ENCODE data around the gene USH2A. TPM values are rescaled to one million over a fixed set of nuclear protein-coding genes. Genes with fewer than 3 reads are reported as not detected.

The USH2A gene
- polyA plus RNA-seq, 1 of the 3 experiments (the other 2 are of a cell fraction) = under 0.01 TPM

DNA sequence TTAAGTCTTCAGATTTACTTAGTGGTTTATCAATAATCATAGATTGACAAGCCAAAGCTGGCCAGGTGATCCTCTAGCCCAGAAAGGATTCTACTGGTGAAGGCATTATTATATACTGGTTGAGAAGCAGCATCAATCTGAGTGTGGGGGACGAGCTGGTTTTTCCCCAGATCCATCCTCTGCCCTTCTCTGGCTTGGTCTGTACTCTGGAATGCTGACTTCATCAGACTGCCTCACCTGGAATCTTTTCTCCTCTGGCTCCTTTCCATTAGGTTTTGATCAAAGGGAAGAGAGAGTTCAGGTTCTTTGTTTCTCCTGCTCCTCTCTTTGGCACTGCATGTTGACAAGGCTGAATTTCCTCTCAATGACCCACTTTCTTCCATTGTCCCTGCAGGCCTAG lies 762.2 kb downstream of the USH2A start:
- TF ChIP-seq IRF3 (IDR thresholded peaks at IDR 0.05; ENCODE audit: low read depth, low read length) (no peak), NRF1 (IDR thresholded peaks at IDR 0.05; ENCODE audit: low read depth, low read length) (no peak), SIN3A (IDR thresholded peaks at IDR 0.05; ENCODE audit: borderline replicate concordance, low read depth, low read length) (no peak), EZH2phosphoT487 (IDR thresholded peaks at IDR 0.05; ENCODE audit: borderline replicate concordance, low read depth) (no peak), MEF2A (IDR thresholded peaks at IDR 0.05; ENCODE audit: borderline replicate concordance, low read depth) (no peak), RAD21 (IDR thresholded peaks at IDR 0.05; ENCODE audit: low read length) (no peak), RCOR1 (IDR thresholded peaks at IDR 0.05; ENCODE audit: low read length) (no peak), MXI1 (IDR thresholded peaks at IDR 0.05; ENCODE audit: low read depth, low read length) (no peak), RFX5 (IDR thresholded peaks at IDR 0.05; ENCODE audit: low read length) (no peak), TAF1 (IDR thresholded peaks at IDR 0.05; ENCODE audit: borderline replicate concordance, low read depth, low read length) (no peak), PBX3 (IDR thresholded peaks at IDR 0.05) (no peak), REST (IDR thresholded peaks at IDR 0.05; ENCODE audit: low read depth, low read length) (no peak), JUND (IDR thresholded peaks at IDR 0.05) (no peak), TCF12 (IDR thresholded peaks at IDR 0.05) (no peak), NFIC (IDR thresholded peaks at IDR 0.05; ENCODE audit: borderline replicate concordance) (no peak), SMC3 (IDR thresholded peaks at IDR 0.05; ENCODE audit: low read depth, low read length) (no peak)
- TF ChIP-seq, protein P1, sequence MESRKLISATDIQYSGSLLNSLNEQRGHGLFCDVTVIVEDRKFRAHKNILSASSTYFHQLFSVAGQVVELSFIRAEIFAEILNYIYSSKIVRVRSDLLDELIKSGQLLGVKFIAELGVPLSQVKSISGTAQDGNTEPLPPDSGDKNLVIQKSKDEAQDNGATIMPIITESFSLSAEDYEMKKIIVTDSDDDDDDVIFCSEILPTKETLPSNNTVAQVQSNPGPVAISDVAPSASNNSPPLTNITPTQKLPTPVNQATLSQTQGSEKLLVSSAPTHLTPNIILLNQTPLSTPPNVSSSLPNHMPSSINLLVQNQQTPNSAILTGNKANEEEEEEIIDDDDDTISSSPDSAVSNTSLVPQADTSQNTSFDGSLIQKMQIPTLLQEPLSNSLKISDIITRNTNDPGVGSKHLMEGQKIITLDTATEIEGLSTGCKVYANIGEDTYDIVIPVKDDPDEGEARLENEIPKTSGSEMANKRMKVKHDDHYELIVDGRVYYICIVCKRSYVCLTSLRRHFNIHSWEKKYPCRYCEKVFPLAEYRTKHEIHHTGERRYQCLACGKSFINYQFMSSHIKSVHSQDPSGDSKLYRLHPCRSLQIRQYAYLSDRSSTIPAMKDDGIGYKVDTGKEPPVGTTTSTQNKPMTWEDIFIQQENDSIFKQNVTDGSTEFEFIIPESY (IDR thresholded peaks at IDR 0.05; ENCODE audit: borderline replicate concordance, low read depth) = no peak
- TF ChIP-seq, protein P2, sequence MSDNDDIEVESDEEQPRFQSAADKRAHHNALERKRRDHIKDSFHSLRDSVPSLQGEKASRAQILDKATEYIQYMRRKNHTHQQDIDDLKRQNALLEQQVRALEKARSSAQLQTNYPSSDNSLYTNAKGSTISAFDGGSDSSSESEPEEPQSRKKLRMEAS (IDR thresholded peaks at IDR 0.05; ENCODE audit: low read depth) = no peak
- Histone ChIP-seq H3F3A (replicated peaks; ENCODE audit: insufficient read depth) (no peaks in the 10 kb centered on the region), H3K9me3 (no peaks in the 10 kb centered on the region), H3K9me2 (no peaks in the 10 kb centered on the region), H3K4me3 (ENCODE audit: low read depth in 2 of 2, low read length in 1 of 2) (no peak overlapping the region), H3K9ac (no peak overlapping the region), H3K4me1 (ENCODE audit: control insufficient read depth in 1 of 2, insufficient read depth in 2 of 2, low read depth in 1 of 2, low read length in 1 of 2) (no peaks in the 10 kb centered on the region; a peak in 1 of 4 replicates), H3K27ac (ENCODE audit: low read depth in 2 of 2, low read length in 1 of 2) (no peak overlapping the region), H3K36me3 (replicated peaks in 1 of 2; ENCODE audit: control insufficient read depth in 1 of 2, insufficient read depth in 2 of 2, low read length in 1 of 2) (no peaks in the 10 kb centered on the region), H3K4me2 (no peak overlapping the region), H4K20me1 (ENCODE audit: insufficient read depth) (no peaks in the 10 kb centered on the region), H2AFZ (ENCODE audit: low read depth) (no peak overlapping the region), H3K27me3 (ENCODE audit: insufficient read depth) (no peaks in the 10 kb centered on the region; the same call in 1 of the 2 replicates), H3K79me2 (ENCODE audit: insufficient read depth) (no peaks in the 10 kb centered on the region)
- no peak for DNase-seq
- ChIA-PET POLR2A (no interaction called here), CTCF (interaction anchor here (1.2 kb wide), 1 partner anchor 12 kb away, joined by 3 read pairs; no protein-coding TSS in a partner anchor)
- WGBS (ENCODE audit: low lambda C conversion rate) = 0% methylated on average over 1 of the region's 1 CpG
